ENCODE measurements around the gene ITPRID1. TPM values are rescaled to one million over a fixed set of nuclear protein-coding genes. Genes with fewer than 3 reads are reported as not detected.

Gene ITPRID1
- total RNA-seq, 1 experiment from 2014 or later, result not detected

DNA sequence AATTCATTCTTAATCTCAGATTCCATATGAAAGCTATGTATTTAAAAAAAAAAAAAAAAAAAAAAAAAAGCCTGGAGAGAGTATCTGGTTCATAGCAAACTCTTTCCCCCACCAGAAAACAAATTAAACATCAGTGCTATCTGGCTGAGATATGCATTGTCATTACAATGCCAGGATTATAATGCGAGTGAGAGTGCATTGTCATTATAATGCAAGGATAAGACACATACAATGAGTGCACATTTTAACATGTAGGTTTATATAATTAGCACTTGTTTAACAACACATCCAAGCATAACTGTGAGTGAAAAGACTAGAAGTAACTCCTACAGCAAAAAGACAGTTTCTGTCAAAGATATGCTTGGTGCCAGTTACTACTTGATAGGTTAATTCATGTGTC lies 48.1 kb downstream of the ITPRID1 start:
- Mint-ChIP-seq H3K27ac (ENCODE audit: low read depth, unreplicated experiment) (no peak overlapping the region), H3K27me3 (ENCODE audit: insufficient read depth, unreplicated experiment) (peaks cover 34% of the 10 kb centered on the region), H3K4me3 (ENCODE audit: unreplicated experiment) (no peak overlapping the region), H3K9me3 (ENCODE audit: unreplicated experiment) (peaks cover 7% of the 10 kb centered on the region), H3K36me3 (ENCODE audit: insufficient read depth, unreplicated experiment) (no peaks in the 10 kb centered on the region), H3K4me1 (ENCODE audit: insufficient read depth, unreplicated experiment) (no peaks in the 10 kb centered on the region)
- TF ChIP-seq, protein P1, sequence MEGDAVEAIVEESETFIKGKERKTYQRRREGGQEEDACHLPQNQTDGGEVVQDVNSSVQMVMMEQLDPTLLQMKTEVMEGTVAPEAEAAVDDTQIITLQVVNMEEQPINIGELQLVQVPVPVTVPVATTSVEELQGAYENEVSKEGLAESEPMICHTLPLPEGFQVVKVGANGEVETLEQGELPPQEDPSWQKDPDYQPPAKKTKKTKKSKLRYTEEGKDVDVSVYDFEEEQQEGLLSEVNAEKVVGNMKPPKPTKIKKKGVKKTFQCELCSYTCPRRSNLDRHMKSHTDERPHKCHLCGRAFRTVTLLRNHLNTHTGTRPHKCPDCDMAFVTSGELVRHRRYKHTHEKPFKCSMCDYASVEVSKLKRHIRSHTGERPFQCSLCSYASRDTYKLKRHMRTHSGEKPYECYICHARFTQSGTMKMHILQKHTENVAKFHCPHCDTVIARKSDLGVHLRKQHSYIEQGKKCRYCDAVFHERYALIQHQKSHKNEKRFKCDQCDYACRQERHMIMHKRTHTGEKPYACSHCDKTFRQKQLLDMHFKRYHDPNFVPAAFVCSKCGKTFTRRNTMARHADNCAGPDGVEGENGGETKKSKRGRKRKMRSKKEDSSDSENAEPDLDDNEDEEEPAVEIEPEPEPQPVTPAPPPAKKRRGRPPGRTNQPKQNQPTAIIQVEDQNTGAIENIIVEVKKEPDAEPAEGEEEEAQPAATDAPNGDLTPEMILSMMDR (IDR thresholded peaks at IDR 0.05; ENCODE audit: unreplicated experiment), result no peak
- intact Hi-C loops (cut with micrococcal nuclease), result no loop called here
- CTCF ChIA-PET, result no interaction called here
- DNase-seq (ENCODE audit: unreplicated experiment), result no peak
- POLR2A ChIA-PET, result no interaction called here
- no TSS peak for BruUV-seq (replicated peaks)

DNA sequence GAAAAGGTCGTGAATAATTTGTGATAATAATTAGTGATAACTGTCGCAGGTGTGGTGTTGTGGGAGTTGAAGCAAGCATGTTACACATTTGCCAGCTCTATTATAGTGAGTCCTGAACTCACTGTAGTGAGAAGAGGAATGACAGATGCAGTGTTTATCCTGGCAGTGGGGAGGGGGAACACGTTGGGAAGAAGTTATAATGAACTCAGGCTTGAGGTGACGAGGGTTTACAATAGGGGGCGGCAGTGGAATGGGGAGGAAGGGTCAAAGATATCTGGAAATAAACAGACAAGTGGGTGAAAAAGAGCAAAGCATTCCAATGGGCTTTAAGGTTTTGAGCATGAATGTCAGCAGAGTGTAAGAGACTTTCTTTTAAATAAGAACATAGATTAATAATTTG lies 49.6 kb downstream of the ITPRID1 start:
- Mint-ChIP-seq H3K4me1 (ENCODE audit: insufficient read depth, unreplicated experiment) (no peaks in the 10 kb centered on the region), H3K27me3 (ENCODE audit: insufficient read depth, unreplicated experiment) (peaks cover 34% of the 10 kb centered on the region), H3K36me3 (ENCODE audit: insufficient read depth, unreplicated experiment) (no peaks in the 10 kb centered on the region), H3K4me3 (ENCODE audit: unreplicated experiment) (no peak overlapping the region), H3K27ac (ENCODE audit: low read depth, unreplicated experiment) (no peak overlapping the region), H3K9me3 (ENCODE audit: unreplicated experiment) (peaks cover 7% of the 10 kb centered on the region)
- POLR2A ChIA-PET, result no interaction called here
- no peak for DNase-seq (ENCODE audit: unreplicated experiment)
- BruUV-seq (replicated peaks), result no TSS peak
- TF ChIP-seq, protein P1 (IDR thresholded peaks at IDR 0.05; ENCODE audit: unreplicated experiment), result no peak
- intact Hi-C loops (cut with micrococcal nuclease), result no loop called here
- CTCF ChIA-PET, result no interaction called here

DNA sequence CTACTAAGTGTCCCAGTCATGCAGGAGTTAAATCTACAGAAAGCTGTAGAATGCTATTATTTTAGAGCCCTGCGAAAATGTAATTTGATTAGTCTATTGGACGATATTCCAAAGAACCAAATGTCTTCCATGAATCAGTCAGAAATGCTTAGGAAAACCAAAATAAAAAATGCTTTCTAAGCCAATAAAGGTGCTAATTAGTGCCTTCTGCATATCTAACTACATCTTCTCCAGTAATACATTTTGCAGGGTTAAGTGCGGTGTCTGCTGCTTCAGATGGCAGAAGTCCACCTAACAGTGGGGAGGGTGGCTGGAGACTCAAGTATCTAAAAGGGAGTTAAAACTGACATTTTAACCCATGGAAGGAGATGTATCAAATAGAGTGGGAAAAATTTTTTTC lies 50.1 kb downstream of the ITPRID1 start:
- H3K36me3 Mint-ChIP-seq (ENCODE audit: insufficient read depth, unreplicated experiment), result no peaks in the 10 kb centered on the region
- POLR2A ChIA-PET, result no interaction called here
- H3K4me1 Mint-ChIP-seq (ENCODE audit: insufficient read depth, unreplicated experiment), result no peaks in the 10 kb centered on the region
- intact Hi-C loops (cut with micrococcal nuclease), result no loop called here
- no TSS peak for BruUV-seq (replicated peaks)
- TF ChIP-seq, protein P1 (IDR thresholded peaks at IDR 0.05; ENCODE audit: unreplicated experiment), result no peak
- CTCF ChIA-PET, result no interaction called here
- peaks cover 7% of the 10 kb centered on the region for H3K9me3 Mint-ChIP-seq (ENCODE audit: unreplicated experiment)
- no peak for DNase-seq (ENCODE audit: unreplicated experiment)
- no peak overlapping the region for H3K4me3 Mint-ChIP-seq (ENCODE audit: unreplicated experiment)
- H3K27me3 Mint-ChIP-seq (ENCODE audit: insufficient read depth, unreplicated experiment), result peaks cover 34% of the 10 kb centered on the region
- no peak overlapping the region for H3K27ac Mint-ChIP-seq (ENCODE audit: low read depth, unreplicated experiment)

DNA sequence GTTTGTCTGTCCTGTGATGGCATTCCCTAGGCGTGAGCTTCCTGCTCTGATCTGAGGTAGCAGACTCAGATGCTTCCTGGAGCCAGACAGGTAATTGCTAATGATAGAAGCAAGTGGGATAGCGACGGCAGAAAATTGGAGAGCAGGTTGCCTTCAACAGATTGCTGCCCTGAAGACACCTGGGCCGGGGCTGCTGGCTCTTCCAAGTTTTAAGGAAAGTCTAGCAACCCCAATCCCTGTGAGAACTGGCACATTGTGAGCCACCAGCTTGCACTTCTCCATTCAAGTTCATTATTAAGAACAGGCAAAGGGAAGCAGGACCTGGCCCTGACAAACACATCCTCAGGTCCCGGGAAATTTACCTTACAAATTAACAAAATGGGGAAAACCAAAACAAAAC lies 50.8 kb downstream of the ITPRID1 start:
- intact Hi-C loops (cut with micrococcal nuclease), result no loop called here
- H3K4me3 Mint-ChIP-seq (ENCODE audit: unreplicated experiment), result no peak overlapping the region
- no peaks in the 10 kb centered on the region for H3K36me3 Mint-ChIP-seq (ENCODE audit: insufficient read depth, unreplicated experiment)
- POLR2A ChIA-PET, result no interaction called here
- H3K9me3 Mint-ChIP-seq (ENCODE audit: unreplicated experiment), result peaks cover 7% of the 10 kb centered on the region
- H3K27me3 Mint-ChIP-seq (ENCODE audit: insufficient read depth, unreplicated experiment), result peaks cover 34% of the 10 kb centered on the region
- no peak for DNase-seq (ENCODE audit: unreplicated experiment)
- BruUV-seq (replicated peaks), result no TSS peak
- H3K4me1 Mint-ChIP-seq (ENCODE audit: insufficient read depth, unreplicated experiment), result no peaks in the 10 kb centered on the region
- CTCF ChIA-PET, result no interaction called here
- TF ChIP-seq, protein P1 (IDR thresholded peaks at IDR 0.05; ENCODE audit: unreplicated experiment), result no peak
- no peak overlapping the region for H3K27ac Mint-ChIP-seq (ENCODE audit: low read depth, unreplicated experiment)
